Endothelial cell of umbilical vein (primary cell): ENCODE results near the gene SAFB. TPM values are rescaled to one million over a fixed set of nuclear protein-coding genes. Genes with fewer than 3 reads are reported as not detected.

Experiments
- BruUV-seq: library from RNA; stranded (reverse); fragments of 400-500 nt; replicated peaks from 2 replicates; lab custom pipeline; 2021; lab: Mats Ljungman, UMichigan
- CTCF ChIA-PET: fragments of 300-600, 350-600 bp; sonication (Branson Sonifier 250); formaldehyde crosslinking; loops from one replicate; lab custom pipeline; 2021; ENCODE audit warnings: antibody characterized with exemption, inconsistent platforms; lab: Charles Lee
- POLR2A ChIA-PET: fragments of 300-600, 350-600 bp; sonication (Branson Sonifier 250); formaldehyde crosslinking; loops from one replicate; lab custom pipeline; 2021; ENCODE audit warnings: antibody characterized with exemption, inconsistent platforms; lab: Charles Lee
- DNase-seq: peaks from one replicate; pipeline ENCODE4 v3.0.0-alpha.2; 2011; ENCODE audit warnings: low read depth, low spot score
- FAIRE-seq: peaks from 2 replicates; lab custom pipeline; 2011; peaks lifted over from hg19 to GRCh38; lab: Jason Lieb, UNC
- H2AFZ ChIP-seq: 2 replicates; pipeline ENCODE4 v1.6.0; 2012; ENCODE audit warnings: low read depth, low read length, control low read depth, inconsistent platforms
- H3K27ac ChIP-seq: 2 replicates; pipeline ENCODE4 v1.5.1; 2011; ENCODE audit warnings: low read depth, mild to moderate bottlenecking, control low read depth, low read length, moderate library complexity; ENCODE audit not compliant: insufficient read depth
- H3K27me3 ChIP-seq, 2 experiments: 2 replicates each; pipeline versions ENCODE4 v1.6.0 to v1.6.1; 2011; ENCODE audit warnings: low read length in 2 of 2, mixed read lengths in 1 of 2; ENCODE audit not compliant: control insufficient read depth in 2 of 2, insufficient read depth in 2 of 2
- H3K36me3 ChIP-seq, 2 experiments: 2 replicates in 1 of 2; 3 replicates in 1 of 2; pipeline ENCODE4 v1.5.1; 2011; ENCODE audit warnings: low read length in 2 of 2, mild to moderate bottlenecking in 1 of 2, moderate library complexity in 1 of 2; ENCODE audit not compliant: control insufficient read depth in 2 of 2, insufficient read depth in 2 of 2; ENCODE audit errors: extremely low read depth in 1 of 2
- H3K4me1 ChIP-seq: 3 replicates; pipeline ENCODE4 v1.5.1; 2011; ENCODE audit warnings: mild to moderate bottlenecking, low read length; ENCODE audit not compliant: control insufficient read depth, insufficient read depth; ENCODE audit errors: extremely low read depth
- H3K4me2 ChIP-seq: 2 replicates; pipeline ENCODE4 v1.6.1; 2011; ENCODE audit warnings: low read length, control low read depth, mixed read lengths; ENCODE audit not compliant: insufficient read depth
- H3K4me3 ChIP-seq, 3 experiments: fragments of 200-600 bp in 1 of 3; sonication (generic), shearing (Covaris generic) in 1 of 3; replicated peaks in 1 of 3; 2 replicates each; pipeline ENCODE4 v1.5.1; 2011 to 2016; ENCODE audit warnings: control low read depth in 3 of 3, low read length in 3 of 3, mild to moderate bottlenecking in 2 of 3, inconsistent platforms in 1 of 3, low read depth in 1 of 3, moderate library complexity in 1 of 3; ENCODE audit not compliant: insufficient read depth in 1 of 3
- H3K79me2 ChIP-seq: 2 replicates; pipeline ENCODE4 v1.6.0; 2012; ENCODE audit warnings: low read length, inconsistent platforms; ENCODE audit not compliant: control insufficient read depth, insufficient read depth
- H3K9ac ChIP-seq: replicated peaks from 2 replicates; pipeline ENCODE3; 2011; ENCODE audit warnings: low read length, control low read depth; ENCODE audit not compliant: insufficient read depth; ENCODE audit errors: extremely low read depth
- H3K9me1 ChIP-seq: replicated peaks from 3 replicates; pipeline ENCODE4 v1.6.0; 2011; ENCODE audit warnings: mild to moderate bottlenecking, low read length; ENCODE audit not compliant: control insufficient read depth, insufficient read depth; ENCODE audit errors: extremely low read depth
- H3K9me3 ChIP-seq: replicated peaks from 2 replicates; pipeline ENCODE4 v1.5.1; 2012; ENCODE audit warnings: low read length, inconsistent platforms; ENCODE audit not compliant: control insufficient read depth, insufficient read depth
- H4K20me1 ChIP-seq: replicated peaks from 2 replicates; pipeline ENCODE3; 2011; ENCODE audit warnings: mild to moderate bottlenecking, low read length; ENCODE audit not compliant: control insufficient read depth, insufficient read depth; ENCODE audit errors: extremely low read depth
- CTCF ChIP-seq, 2 donors: IDR thresholded peaks; 1 replicate in 1 of 2; 2 replicates in 1 of 2; pipeline ENCODE4 v1.5.1; 2011; ENCODE audit warnings: low read length in 2 of 2, mild to moderate bottlenecking in 2 of 2, moderate library complexity in 2 of 2, control low read depth in 1 of 2, inconsistent platforms in 1 of 2, low read depth in 1 of 2; ENCODE audit not compliant: insufficient read depth in 1 of 2; ENCODE audit errors: extremely low read depth in 1 of 2
- EZH2 ChIP-seq: IDR thresholded peaks from 2 replicates; pipeline ENCODE4 v1.6.1; 2012; ENCODE audit warnings: borderline replicate concordance, low read depth, mild to moderate bottlenecking, moderate library complexity, low read length, inconsistent platforms; ENCODE audit not compliant: severe bottlenecking
- FOS ChIP-seq: IDR thresholded peaks from 2 replicates; pipeline ENCODE4 v1.6.1; 2011; ENCODE audit warnings: mild to moderate bottlenecking, low read length, moderate library complexity, borderline replicate concordance; ENCODE audit not compliant: insufficient read depth
- GATA2 ChIP-seq: IDR thresholded peaks from 2 replicates; pipeline ENCODE4 v1.7.0; 2011; ENCODE audit warnings: low read depth, mild to moderate bottlenecking, moderate library complexity, mixed read lengths, low read length; ENCODE audit not compliant: insufficient read length, insufficient read depth
- JUN ChIP-seq: IDR thresholded peaks from 2 replicates; pipeline ENCODE4 v1.6.1; 2011; ENCODE audit warnings: borderline replicate concordance, low read depth; ENCODE audit not compliant: insufficient read length, insufficient read depth
- MAX ChIP-seq: IDR thresholded peaks from 2 replicates; pipeline ENCODE4 v1.6.1; 2011; ENCODE audit not compliant: insufficient read depth, insufficient read length
- MYC ChIP-seq: IDR thresholded peaks from one replicate; pipeline ENCODE4 v1.6.1; 2011; ENCODE audit warnings: mild to moderate bottlenecking, low read depth, low read length
- POLR2A ChIP-seq: IDR thresholded peaks from 2 replicates; pipeline ENCODE4 v1.6.1; 2012; ENCODE audit warnings: low read depth, mild to moderate bottlenecking, control low read depth, low read length
- POLR2AphosphoS5 ChIP-seq: IDR thresholded peaks from 2 replicates; pipeline ENCODE4 v1.6.1; 2012; ENCODE audit warnings: low read depth, mild to moderate bottlenecking, control low read depth, low read length, moderate library complexity; ENCODE audit not compliant: insufficient read depth
- dilution Hi-C: fragments of 300-500 bp; cut with MboI; formaldehyde crosslinking; loops from one replicate; pipeline ENCODE4 v1.15.0; 2019; ENCODE audit warnings: low sequenced_read_pairs; ENCODE audit not compliant: extremely low pct_ligation_motif_present
- intact Hi-C: fragments of 100-400 bp; cut with micrococcal nuclease; formaldehyde crosslinking; loops from one replicate; pipeline ENCODE4 v1.10.0; 2022
- polyA plus RNA-seq, 4 experiments: library from polyadenylated mRNA; depleted of rRNA in 3 of 4; stranded (reverse) in 3 of 4; unstranded in 1 of 4; fragments of >200 nt; gene quantifications; 2 replicates each; pipeline versions ENCODE4 v1.2.1 to v1.2.3, GENCODE V29; 2011 to 2012; ENCODE audit warnings: missing spikeins in 1 of 4
- total RNA-seq: library from RNA; stranded (reverse); gene quantifications from 2 replicates; pipeline ENCODE4 v1.2.3, GENCODE V29; 2021

The SAFB gene
- total and polyA plus RNA-seq, 2 donors (not counting 3 experiments of a cell fraction or from before 2014, with no cell fraction given): 44.7 to 109 TPM

DNA sequence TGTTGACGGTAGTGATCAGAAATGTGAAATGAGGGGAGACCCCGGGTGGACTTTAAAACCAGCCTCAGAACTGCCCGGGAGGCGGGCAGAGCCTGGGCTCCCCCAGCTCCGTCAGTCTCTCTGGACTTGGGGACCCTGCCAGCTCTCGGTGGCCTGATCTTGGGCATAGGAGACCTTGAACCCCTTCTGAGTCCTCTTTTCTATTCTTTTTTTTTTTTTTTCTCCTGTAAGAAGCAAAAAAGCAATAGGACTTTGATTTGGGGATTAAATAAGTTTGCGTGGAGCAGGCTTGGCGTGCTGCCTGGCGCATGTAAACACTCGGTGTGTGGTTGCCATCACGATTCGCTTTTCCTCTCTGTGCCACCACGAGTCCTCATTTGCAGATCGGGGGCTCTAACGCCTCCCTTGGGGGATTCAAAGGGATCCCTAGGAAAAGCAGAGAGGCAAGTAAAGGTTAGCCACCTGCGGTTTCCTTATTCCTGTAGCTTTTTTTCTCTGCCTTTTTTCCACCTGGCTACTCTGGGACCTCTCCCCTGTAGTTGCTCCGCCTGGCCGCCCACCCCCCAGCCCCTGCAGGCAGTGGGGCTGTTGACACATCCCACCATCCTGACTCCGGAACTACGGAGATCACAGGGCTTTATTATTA, 1.3 kb downstream of the SAFB start:
- Histone ChIP-seq H3K9ac (peak overlapping the region; percentile 90), H3K27ac (peak overlapping the region; percentile 59), H4K20me1 (no peaks in the 10 kb centered on the region), H2AFZ (no peak overlapping the region), H3K9me3 (no peaks in the 10 kb centered on the region), H3K9me1 (no peaks in the 10 kb centered on the region), H3K4me1 (peaks cover 28% of the 10 kb centered on the region), H3K79me2 (peaks cover 96% of the 10 kb centered on the region), H3K36me3 (peaks cover 19 to 22% of the 10 kb centered on the region in 2 experiments), H3K4me2 (peak overlapping the region; percentile 76), H3K4me3 (peak overlapping the region; percentile 82 to 90 (median 82)), H3K27me3 (no peaks in the 10 kb centered on the region)
- no peak for FAIRE-seq
- ChIA-PET POLR2A (no interaction called here), CTCF (interaction anchor here (0.6 kb wide), 1 partner anchor 107 kb away, joined by 3 read pairs; no protein-coding TSS in a partner anchor)
- no peak for TF ChIP-seq POLR2AphosphoS5
- TF ChIP-seq JUN: no peak
- TF ChIP-seq FOS: no peak
- TF ChIP-seq POLR2A: no peak
- no peak for TF ChIP-seq CTCF (IDR thresholded peaks at IDR 0.05; ENCODE audit: extremely low read depth in 1 of 2, insufficient read depth in 1 of 2, low read depth in 1 of 2, low read length in 2 of 2)
- TF ChIP-seq MAX: no peak
- TF ChIP-seq EZH2: no peak
- TF ChIP-seq GATA2: no peak
- no peak for TF ChIP-seq MYC
- intact Hi-C loops (no loop called here), dilution Hi-C loops (no loop called here)
- BruUV-seq: no TSS peak
- peak; percentile 59 for DNase-seq
